Neural cell (in vitro differentiated cells): ENCODE results near the gene SLC22A16. TPM values are rescaled to one million over a fixed set of nuclear protein-coding genes. Genes with fewer than 3 reads are reported as not detected.

ENCODE experiments used
- H2AFZ ChIP-seq: fragments of 200-600, 300-800 bp; sonication (generic), shearing (Covaris generic); 2 replicates; pipeline ENCODE4 v1.6.0; 2014; ENCODE audit warnings: low read depth, mild to moderate bottlenecking, antibody characterized with exemption, low read length, moderate library complexity
- H3F3A ChIP-seq: fragments of 200-600 bp; shearing (Covaris generic); 2 replicates; pipeline ENCODE4 v1.6.1; 2016; ENCODE audit warnings: mild to moderate bottlenecking, moderate library complexity, mixed read lengths, antibody characterized with exemption, low read length; ENCODE audit not compliant: insufficient read depth, poor library complexity, severe bottlenecking
- H3K27ac ChIP-seq: fragments of 200-600, 300-800 bp; sonication (generic), shearing (Covaris generic); 2 replicates; pipeline ENCODE4 v1.5.1; 2014; ENCODE audit warnings: mild to moderate bottlenecking, low read length, moderate library complexity
- H3K27me3 ChIP-seq: fragments of 300-800, 200-600 bp; sonication (generic), shearing (Covaris generic); 2 replicates; pipeline ENCODE4 v1.6.0; 2014; ENCODE audit warnings: mild to moderate bottlenecking, low read depth, low read length, moderate library complexity; ENCODE audit not compliant: insufficient read depth
- H3K36me3 ChIP-seq: fragments of 300-800, 200-600 bp; sonication (generic), shearing (Covaris generic); 2 replicates; pipeline ENCODE4 v1.5.1; 2014; ENCODE audit warnings: mild to moderate bottlenecking, antibody characterized with exemption, low read length, moderate library complexity; ENCODE audit not compliant: insufficient read depth
- H3K4me2 ChIP-seq: fragments of 300-800, 200-600 bp; sonication (generic), shearing (Covaris generic); 2 replicates; pipeline ENCODE4 v1.6.0; 2014; ENCODE audit warnings: mild to moderate bottlenecking, low read length
- H3K4me3 ChIP-seq: fragments of 300-800, 200-600 bp; sonication (generic), shearing (Covaris generic); 2 replicates; pipeline ENCODE4 v1.5.1; 2014; ENCODE audit warnings: mild to moderate bottlenecking, low read length, moderate library complexity
- H3K79me2 ChIP-seq: fragments of 200-600 bp; shearing (Covaris generic); replicated peaks from 2 replicates; pipeline ENCODE4 v1.6.0; 2014; ENCODE audit warnings: mild to moderate bottlenecking, low read length, moderate library complexity; ENCODE audit not compliant: insufficient read depth
- H3K9ac ChIP-seq: fragments of 300-800, 200-600 bp; sonication (generic), shearing (Covaris generic); 2 replicates; pipeline ENCODE4 v1.6.1; 2016; ENCODE audit warnings: mild to moderate bottlenecking, low read length, mixed read lengths
- H3K9me2 ChIP-seq: fragments of 200-600 bp; shearing (Covaris generic); 2 replicates; pipeline ENCODE4 v1.6.1; 2016; ENCODE audit warnings: mild to moderate bottlenecking, low read length, mixed read lengths; ENCODE audit not compliant: insufficient read depth
- H3K9me3 ChIP-seq: fragments of 200-600, 300-800 bp; sonication (generic), shearing (Covaris generic); 2 replicates; pipeline ENCODE4 v1.6.1; 2016; ENCODE audit warnings: mild to moderate bottlenecking, mixed run types, low read length, moderate library complexity, mixed read lengths
- H4K20me1 ChIP-seq: fragments of 200-600 bp; shearing (Covaris generic); 2 replicates; pipeline ENCODE4 v1.6.1; 2016; ENCODE audit warnings: mild to moderate bottlenecking, mixed run types; ENCODE audit not compliant: insufficient read depth
- EP300 ChIP-seq: fragments of 450-650 bp; conservative IDR thresholded peaks from 2 replicates; pipeline ENCODE4 v1.6.1; 2014; ENCODE audit warnings: antibody characterized with exemption, mild to moderate bottlenecking, moderate library complexity; ENCODE audit not compliant: poor library complexity, severe bottlenecking
- EZH2 ChIP-seq: fragments of 200-600, 300-800 bp; shearing (Covaris generic), sonication (generic); IDR thresholded peaks from 2 replicates; pipeline ENCODE4 v1.6.1; 2014; ENCODE audit warnings: antibody characterized with exemption, low read length, borderline replicate concordance, mild to moderate bottlenecking; ENCODE audit not compliant: insufficient read depth, poor library complexity, severe bottlenecking
- MXI1 ChIP-seq: fragments of 450-650 bp; conservative IDR thresholded peaks from 2 replicates; pipeline ENCODE4 v1.6.1; 2014; ENCODE audit warnings: antibody characterized with exemption, mild to moderate bottlenecking; ENCODE audit not compliant: poor library complexity, severe bottlenecking
- POLR2AphosphoS5 ChIP-seq: IDR thresholded peaks from 2 replicates; pipeline ENCODE4 v1.6.1; 2012
- RAD21 ChIP-seq: fragments of 450-650 bp; conservative IDR thresholded peaks from 2 replicates; pipeline ENCODE4 v1.6.1; 2014; ENCODE audit warnings: antibody characterized with exemption, mild to moderate bottlenecking, moderate library complexity
- SMC3 ChIP-seq: fragments of 450-650 bp; conservative IDR thresholded peaks from 2 replicates; pipeline ENCODE4 v1.6.1; 2014; ENCODE audit warnings: antibody characterized with exemption, mild to moderate bottlenecking, moderate library complexity; ENCODE audit not compliant: poor library complexity
- TAF1 ChIP-seq: IDR thresholded peaks from 2 replicates; pipeline ENCODE4 v1.6.1; 2012; ENCODE audit warnings: low read depth
- polyA plus RNA-seq: library from polyadenylated mRNA; depleted of rRNA; stranded (reverse); fragments of >200 nt; gene quantifications from 2 replicates; pipeline ENCODE4 v1.2.3, GENCODE V29; 2014
- TF ChIP-seq, protein P1 (sequence below): IDR thresholded peaks from 2 replicates; pipeline ENCODE4 v1.6.1; 2012; ENCODE audit warnings: borderline replicate concordance
- TF ChIP-seq, protein P2 (sequence below): fragments of 450-650 bp; IDR thresholded peaks from 2 replicates; pipeline ENCODE4 v1.5.1; 2014; ENCODE audit warnings: antibody characterized with exemption, mild to moderate bottlenecking, moderate library complexity; ENCODE audit not compliant: poor library complexity, severe bottlenecking

The SLC22A16 gene
- polyA plus RNA-seq, 1 donor from 2014 or later, result not detected

DNA sequence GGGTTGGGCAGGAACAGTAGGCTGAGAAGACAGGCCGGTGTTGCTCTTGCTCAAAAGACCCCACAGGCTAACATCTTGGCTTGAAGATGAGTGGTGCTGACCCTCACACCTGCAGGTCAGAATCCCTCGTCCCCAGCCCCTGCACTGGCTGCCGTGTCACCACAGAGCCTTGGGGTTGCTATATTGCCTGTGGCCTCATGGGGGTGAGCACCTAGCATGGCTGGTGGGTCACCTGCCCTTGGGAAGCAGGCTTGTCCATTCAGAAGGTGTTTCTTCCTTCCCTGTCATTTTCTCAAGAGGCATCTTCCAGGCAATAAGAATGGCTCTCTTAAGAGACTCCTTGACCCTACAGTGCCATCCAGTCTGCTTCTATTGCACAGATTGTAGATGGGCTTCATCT, 7.7 kb downstream of the SLC22A16 start:
- H3K4me3 ChIP-seq, result no peak overlapping the region
- TF ChIP-seq POLR2AphosphoS5 (no peak), SMC3 (no peak), MXI1 (no peak), EZH2 (no peak), RAD21 (no peak), TAF1 (no peak), EP300 (no peak)
- TF ChIP-seq, protein P1, sequence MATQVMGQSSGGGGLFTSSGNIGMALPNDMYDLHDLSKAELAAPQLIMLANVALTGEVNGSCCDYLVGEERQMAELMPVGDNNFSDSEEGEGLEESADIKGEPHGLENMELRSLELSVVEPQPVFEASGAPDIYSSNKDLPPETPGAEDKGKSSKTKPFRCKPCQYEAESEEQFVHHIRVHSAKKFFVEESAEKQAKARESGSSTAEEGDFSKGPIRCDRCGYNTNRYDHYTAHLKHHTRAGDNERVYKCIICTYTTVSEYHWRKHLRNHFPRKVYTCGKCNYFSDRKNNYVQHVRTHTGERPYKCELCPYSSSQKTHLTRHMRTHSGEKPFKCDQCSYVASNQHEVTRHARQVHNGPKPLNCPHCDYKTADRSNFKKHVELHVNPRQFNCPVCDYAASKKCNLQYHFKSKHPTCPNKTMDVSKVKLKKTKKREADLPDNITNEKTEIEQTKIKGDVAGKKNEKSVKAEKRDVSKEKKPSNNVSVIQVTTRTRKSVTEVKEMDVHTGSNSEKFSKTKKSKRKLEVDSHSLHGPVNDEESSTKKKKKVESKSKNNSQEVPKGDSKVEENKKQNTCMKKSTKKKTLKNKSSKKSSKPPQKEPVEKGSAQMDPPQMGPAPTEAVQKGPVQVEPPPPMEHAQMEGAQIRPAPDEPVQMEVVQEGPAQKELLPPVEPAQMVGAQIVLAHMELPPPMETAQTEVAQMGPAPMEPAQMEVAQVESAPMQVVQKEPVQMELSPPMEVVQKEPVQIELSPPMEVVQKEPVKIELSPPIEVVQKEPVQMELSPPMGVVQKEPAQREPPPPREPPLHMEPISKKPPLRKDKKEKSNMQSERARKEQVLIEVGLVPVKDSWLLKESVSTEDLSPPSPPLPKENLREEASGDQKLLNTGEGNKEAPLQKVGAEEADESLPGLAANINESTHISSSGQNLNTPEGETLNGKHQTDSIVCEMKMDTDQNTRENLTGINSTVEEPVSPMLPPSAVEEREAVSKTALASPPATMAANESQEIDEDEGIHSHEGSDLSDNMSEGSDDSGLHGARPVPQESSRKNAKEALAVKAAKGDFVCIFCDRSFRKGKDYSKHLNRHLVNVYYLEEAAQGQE, result no peak
- TF ChIP-seq, protein P2, sequence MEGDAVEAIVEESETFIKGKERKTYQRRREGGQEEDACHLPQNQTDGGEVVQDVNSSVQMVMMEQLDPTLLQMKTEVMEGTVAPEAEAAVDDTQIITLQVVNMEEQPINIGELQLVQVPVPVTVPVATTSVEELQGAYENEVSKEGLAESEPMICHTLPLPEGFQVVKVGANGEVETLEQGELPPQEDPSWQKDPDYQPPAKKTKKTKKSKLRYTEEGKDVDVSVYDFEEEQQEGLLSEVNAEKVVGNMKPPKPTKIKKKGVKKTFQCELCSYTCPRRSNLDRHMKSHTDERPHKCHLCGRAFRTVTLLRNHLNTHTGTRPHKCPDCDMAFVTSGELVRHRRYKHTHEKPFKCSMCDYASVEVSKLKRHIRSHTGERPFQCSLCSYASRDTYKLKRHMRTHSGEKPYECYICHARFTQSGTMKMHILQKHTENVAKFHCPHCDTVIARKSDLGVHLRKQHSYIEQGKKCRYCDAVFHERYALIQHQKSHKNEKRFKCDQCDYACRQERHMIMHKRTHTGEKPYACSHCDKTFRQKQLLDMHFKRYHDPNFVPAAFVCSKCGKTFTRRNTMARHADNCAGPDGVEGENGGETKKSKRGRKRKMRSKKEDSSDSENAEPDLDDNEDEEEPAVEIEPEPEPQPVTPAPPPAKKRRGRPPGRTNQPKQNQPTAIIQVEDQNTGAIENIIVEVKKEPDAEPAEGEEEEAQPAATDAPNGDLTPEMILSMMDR, result no peak
- no peak overlapping the region for H3K27ac ChIP-seq
- no peaks in the 10 kb centered on the region for H3K9me2 ChIP-seq
- H3K36me3 ChIP-seq, result no peaks in the 10 kb centered on the region
- H2AFZ ChIP-seq, result no peak overlapping the region
- no peak overlapping the region for H3K9ac ChIP-seq
- no peaks in the 10 kb centered on the region for H4K20me1 ChIP-seq
- no peaks in the 10 kb centered on the region for H3F3A ChIP-seq
- no peaks in the 10 kb centered on the region for H3K79me2 ChIP-seq
- no peaks in the 10 kb centered on the region for H3K9me3 ChIP-seq
- no peaks in the 10 kb centered on the region for H3K27me3 ChIP-seq
- H3K4me2 ChIP-seq, result no peak overlapping the region

DNA sequence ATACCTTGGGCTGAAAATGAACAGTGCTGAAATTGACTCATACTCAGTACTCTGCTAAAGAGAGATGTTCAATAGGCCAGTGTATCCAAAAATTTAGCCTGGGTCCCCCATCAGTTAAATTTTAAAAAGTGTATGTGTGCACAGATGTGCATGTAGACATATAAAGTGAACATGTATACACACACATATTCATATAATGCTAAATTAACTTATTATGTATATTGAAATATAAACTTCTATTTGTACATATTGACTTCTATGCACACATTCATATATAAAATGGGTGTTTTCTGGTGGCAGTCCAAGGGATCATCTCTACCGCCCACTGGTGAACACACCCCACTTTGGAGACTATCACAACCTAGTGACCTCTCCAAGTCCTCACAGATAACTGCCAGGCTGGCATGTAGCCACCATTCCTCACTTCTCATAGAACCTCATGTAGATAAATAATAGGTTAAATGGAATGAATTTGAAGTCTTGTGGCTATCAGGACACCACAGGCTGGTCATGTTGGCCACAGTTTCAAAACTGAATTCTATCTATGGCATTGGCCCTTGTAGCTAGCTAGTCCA, 8.8 kb downstream of the SLC22A16 start:
- Histone ChIP-seq H3F3A (no peaks in the 10 kb centered on the region), H3K27me3 (no peaks in the 10 kb centered on the region), H3K27ac (no peak overlapping the region), H2AFZ (no peak overlapping the region), H3K4me3 (no peak overlapping the region), H3K9me3 (no peaks in the 10 kb centered on the region), H3K4me2 (no peak overlapping the region), H3K9ac (no peak overlapping the region), H4K20me1 (no peaks in the 10 kb centered on the region), H3K36me3 (no peaks in the 10 kb centered on the region), H3K9me2 (no peaks in the 10 kb centered on the region), H3K79me2 (no peaks in the 10 kb centered on the region)
- TF ChIP-seq RAD21, result no peak
- TF ChIP-seq EP300, result no peak
- TF ChIP-seq, protein P2, result no peak
- no peak for TF ChIP-seq MXI1
- TF ChIP-seq, protein P1, result no peak
- no peak for TF ChIP-seq POLR2AphosphoS5
- no peak for TF ChIP-seq TAF1
- TF ChIP-seq EZH2, result no peak
- no peak for TF ChIP-seq SMC3
